HEK293 (cell line): ENCODE results near the gene PLEKHG2.

Source experiments
- GLI2 ChIP-seq: fragments of 450-650 bp; formaldehyde crosslinking; IDR thresholded peaks from 2 replicates; pipeline ENCODE4; 2017; ENCODE audit warnings: missing biosample characterization, missing genetic modification characterization, low read depth, borderline replicate concordance
- HOXC10 ChIP-seq: sonication (generic); formaldehyde crosslinking; IDR thresholded peaks from 2 replicates; pipeline ENCODE4 v1.8.1; 2023; ENCODE audit warnings: mild to moderate bottlenecking, missing genetic modification reagents
- KLF17 ChIP-seq: fragments of 450-650 bp; formaldehyde crosslinking; IDR thresholded peaks from 2 replicates; pipeline ENCODE4 v1.5.1; 2016; ENCODE audit warnings: missing biosample characterization, missing genetic modification characterization
- SCRT1 ChIP-seq: fragments of 450-650 bp; formaldehyde crosslinking; IDR thresholded peaks from 2 replicates; pipeline ENCODE4 v1.5.1; 2016; ENCODE audit warnings: missing biosample characterization, missing genetic modification characterization, borderline replicate concordance
- SP2 ChIP-seq: fragments of 450-650 bp; formaldehyde crosslinking; IDR thresholded peaks from 2 replicates; pipeline ENCODE4 v1.5.1; 2016; ENCODE audit warnings: missing biosample characterization, missing genetic modification characterization
- TCF7L2 ChIP-seq: IDR thresholded peaks from 2 replicates; pipeline ENCODE4 v1.6.1; 2011; ENCODE audit warnings: low read depth, mild to moderate bottlenecking, inconsistent platforms, low read length, moderate library complexity, borderline replicate concordance
- WT1 ChIP-seq: fragments of 450-650 bp; formaldehyde crosslinking; IDR thresholded peaks from 2 replicates; pipeline ENCODE4 v1.5.1; 2016; ENCODE audit warnings: missing biosample characterization, missing genetic modification characterization
- ZBTB20 ChIP-seq: fragments of 450-650 bp; formaldehyde crosslinking; IDR thresholded peaks from 2 replicates; pipeline ENCODE4 v1.5.1; 2016; ENCODE audit warnings: missing biosample characterization, missing genetic modification characterization
- ZBTB7A ChIP-seq: fragments of 450-650 bp; formaldehyde crosslinking; IDR thresholded peaks from 2 replicates; pipeline ENCODE4 v1.5.1; 2016; ENCODE audit warnings: low read depth, missing biosample characterization, missing genetic modification characterization
- ZNF112 ChIP-seq: fragments of 450-650 bp; formaldehyde crosslinking; IDR thresholded peaks from 2 replicates; pipeline ENCODE4 v1.5.0; 2017; ENCODE audit warnings: missing biosample characterization, missing genetic modification characterization
- ZNF121 ChIP-seq: fragments of 450-650 bp; formaldehyde crosslinking; IDR thresholded peaks from 2 replicates; pipeline ENCODE4 v1.5.1; 2016; ENCODE audit warnings: missing biosample characterization, missing genetic modification characterization
- ZNF146 ChIP-seq: fragments of 450-650 bp; formaldehyde crosslinking; IDR thresholded peaks from 2 replicates; pipeline ENCODE4 v1.5.1; 2016; ENCODE audit warnings: missing biosample characterization, missing genetic modification characterization
- ZNF18 ChIP-seq: fragments of 450-650 bp; formaldehyde crosslinking; IDR thresholded peaks from 2 replicates; pipeline ENCODE4 v1.5.1; 2016; ENCODE audit warnings: missing biosample characterization, missing genetic modification characterization
- ZNF184 ChIP-seq: fragments of 450-650 bp; IDR thresholded peaks from 2 replicates; pipeline ENCODE4 v1.5.1; 2018; ENCODE audit warnings: missing biosample characterization, mild to moderate bottlenecking, missing genetic modification characterization
- ZNF19 ChIP-seq: fragments of 450-650 bp; formaldehyde crosslinking; IDR thresholded peaks from 2 replicates; pipeline ENCODE4; 2016; ENCODE audit warnings: missing biosample characterization, missing genetic modification characterization, low read depth
- ZNF202 ChIP-seq: fragments of 450-650 bp; formaldehyde crosslinking; IDR thresholded peaks from 2 replicates; pipeline ENCODE4 v1.5.1; 2016; ENCODE audit warnings: missing biosample characterization, missing genetic modification characterization, borderline replicate concordance
- ZNF223 ChIP-seq: fragments of 450-650 bp; formaldehyde crosslinking; IDR thresholded peaks from 2 replicates; pipeline ENCODE4 v1.5.1; 2016; ENCODE audit warnings: missing biosample characterization, missing genetic modification characterization
- ZNF24 ChIP-seq: fragments of 450-650 bp; formaldehyde crosslinking; IDR thresholded peaks from 2 replicates; pipeline ENCODE4 v1.5.1; 2016; ENCODE audit warnings: missing biosample characterization, missing genetic modification characterization
- ZNF324 ChIP-seq: fragments of 450-650 bp; formaldehyde crosslinking; IDR thresholded peaks from 2 replicates; pipeline ENCODE4 v1.5.1; 2016; ENCODE audit warnings: missing biosample characterization, missing genetic modification characterization
- ZNF37A ChIP-seq: fragments of 450-650 bp; IDR thresholded peaks from 2 replicates; pipeline ENCODE4 v1.5.1; 2018; ENCODE audit warnings: missing biosample characterization, missing genetic modification characterization
- ZNF513 ChIP-seq: fragments of 450-650 bp; IDR thresholded peaks from 2 replicates; pipeline ENCODE4 v1.5.1; 2018; ENCODE audit warnings: missing biosample characterization, missing genetic modification characterization
- ZNF544 ChIP-seq: fragments of 450-650 bp; formaldehyde crosslinking; IDR thresholded peaks from 2 replicates; pipeline ENCODE4 v1.5.0; 2017; ENCODE audit warnings: missing biosample characterization, missing genetic modification characterization
- ZNF561 ChIP-seq: fragments of 450-650 bp; IDR thresholded peaks from 2 replicates; pipeline ENCODE4 v1.5.1; 2018; ENCODE audit warnings: missing biosample characterization, missing genetic modification characterization, borderline replicate concordance
- ZNF692 ChIP-seq: fragments of 450-650 bp; formaldehyde crosslinking; IDR thresholded peaks from 2 replicates; pipeline ENCODE4 v1.5.1; 2016; ENCODE audit warnings: missing biosample characterization, missing genetic modification characterization
- ZNF830 ChIP-seq: fragments of 450-650 bp; IDR thresholded peaks from 2 replicates; pipeline ENCODE4 v1.5.0; 2018; ENCODE audit warnings: missing biosample characterization, missing genetic modification characterization, low read depth, mild to moderate bottlenecking, moderate library complexity
- TF ChIP-seq, protein P1 (sequence below): fragments of 450-650 bp; formaldehyde crosslinking; IDR thresholded peaks from 2 replicates; pipeline ENCODE4 v1.5.1; 2016; ENCODE audit warnings: missing biosample characterization, missing genetic modification characterization, borderline replicate concordance
- TF ChIP-seq, protein P2 (sequence below): fragments of 450-650 bp; formaldehyde crosslinking; IDR thresholded peaks from 2 replicates; pipeline ENCODE4 v1.5.1; 2016; ENCODE audit warnings: missing biosample characterization, missing genetic modification characterization
- TF ChIP-seq, protein P3 (sequence below): fragments of 450-650 bp; formaldehyde crosslinking; IDR thresholded peaks from 2 replicates; pipeline ENCODE4 v1.5.1; 2016; ENCODE audit warnings: missing biosample characterization, missing genetic modification characterization

The PLEKHG2 gene

GRCh38 chr19:39397360-39398296, 14.8 kb upstream of the PLEKHG2 start (continued):
- TF ChIP-seq ZNF37A (tag by site-specific recombination) (no peak), ZNF18 (no peak), ZNF513 (tag by site-specific recombination) (no peak), ZNF19 (tag by site-specific recombination) (no peak), SP2 (no peak), GLI2 (no peak), ZNF692 (tag by site-specific recombination) (peak; percentile 88), ZNF146 (tag by site-specific recombination) (no peak), KLF17 (tag by site-specific recombination) (peak; percentile 84), ZNF184 (tag by site-specific recombination) (no peak), ZNF112 (tag by site-specific recombination) (no peak), ZNF830 (tag by site-specific recombination) (no peak), ZNF24 (tag by site-specific recombination) (peak; percentile 66; the same call in 1 of the 2 replicates), ZNF561 (no peak; the same call in 1 of the 2 replicates), ZNF202 (tag by site-specific recombination) (no peak), ZNF544 (tag by site-specific recombination) (no peak), ZNF223 (tag by site-specific recombination) (peak; percentile 90), ZNF324 (peak; percentile 81; the same call in 1 of the 2 replicates), HOXC10 (CRISPR knock-in tag) (no peak), ZBTB7A (peak; percentile 88; the same call in 1 of the 2 replicates), ZBTB20 (tag by site-specific recombination) (no peak; the same call in 1 of the 2 replicates), ZNF121 (tag by site-specific recombination) (peak; percentile 76), SCRT1 (tag by site-specific recombination) (no peak), WT1 (no peak), TCF7L2 (no peak)
- TF ChIP-seq, protein P1, sequence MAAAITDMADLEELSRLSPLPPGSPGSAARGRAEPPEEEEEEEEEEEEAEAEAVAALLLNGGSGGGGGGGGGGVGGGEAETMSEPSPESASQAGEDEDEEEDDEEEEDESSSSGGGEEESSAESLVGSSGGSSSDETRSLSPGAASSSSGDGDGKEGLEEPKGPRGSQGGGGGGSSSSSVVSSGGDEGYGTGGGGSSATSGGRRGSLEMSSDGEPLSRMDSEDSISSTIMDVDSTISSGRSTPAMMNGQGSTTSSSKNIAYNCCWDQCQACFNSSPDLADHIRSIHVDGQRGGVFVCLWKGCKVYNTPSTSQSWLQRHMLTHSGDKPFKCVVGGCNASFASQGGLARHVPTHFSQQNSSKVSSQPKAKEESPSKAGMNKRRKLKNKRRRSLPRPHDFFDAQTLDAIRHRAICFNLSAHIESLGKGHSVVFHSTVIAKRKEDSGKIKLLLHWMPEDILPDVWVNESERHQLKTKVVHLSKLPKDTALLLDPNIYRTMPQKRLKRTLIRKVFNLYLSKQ (tag by site-specific recombination) = no peak; the same call in 1 of the 2 replicates
- TF ChIP-seq, protein P2, sequence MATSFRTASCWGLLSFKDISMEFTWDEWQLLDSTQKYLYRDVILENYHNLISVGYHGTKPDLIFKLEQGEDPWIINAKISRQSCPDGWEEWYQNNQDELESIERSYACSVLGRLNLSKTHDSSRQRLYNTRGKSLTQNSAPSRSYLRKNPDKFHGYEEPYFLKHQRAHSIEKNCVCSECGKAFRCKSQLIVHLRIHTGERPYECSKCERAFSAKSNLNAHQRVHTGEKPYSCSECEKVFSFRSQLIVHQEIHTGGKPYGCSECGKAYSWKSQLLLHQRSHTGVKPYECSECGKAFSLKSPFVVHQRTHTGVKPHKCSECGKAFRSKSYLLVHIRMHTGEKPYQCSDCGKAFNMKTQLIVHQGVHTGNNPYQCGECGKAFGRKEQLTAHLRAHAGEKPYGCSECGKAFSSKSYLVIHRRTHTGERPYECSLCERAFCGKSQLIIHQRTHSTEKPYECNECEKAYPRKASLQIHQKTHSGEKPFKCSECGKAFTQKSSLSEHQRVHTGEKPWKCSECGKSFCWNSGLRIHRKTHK (tag by site-specific recombination) = no peak
- TF ChIP-seq, protein P3, sequence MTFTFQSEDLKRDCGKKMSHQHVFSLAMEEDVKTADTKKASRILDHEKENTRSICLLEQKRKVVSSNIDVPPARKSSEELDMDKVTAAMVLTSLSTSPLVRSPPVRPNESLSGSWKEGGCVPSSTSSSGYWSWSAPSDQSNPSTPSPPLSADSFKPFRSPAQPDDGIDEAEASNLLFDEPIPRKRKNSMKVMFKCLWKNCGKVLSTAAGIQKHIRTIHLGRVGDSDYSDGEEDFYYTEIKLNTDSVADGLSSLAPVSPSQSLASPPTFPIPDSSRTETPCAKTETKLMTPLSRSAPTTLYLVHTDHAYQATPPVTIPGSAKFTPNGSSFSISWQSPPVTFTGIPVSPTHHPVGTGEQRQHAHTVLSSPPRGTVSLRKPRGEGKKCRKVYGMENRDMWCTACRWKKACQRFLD (tag by site-specific recombination) = no peak
